Muscle of leg (tissue), 11 donors: ENCODE measurements around the gene NASP. TPM values are rescaled to one million over a fixed set of nuclear protein-coding genes. Genes with fewer than 3 reads are reported as not detected.
A peak's percentile ranks its signal among the peaks of the same experiment; 100 is the strongest.

Source experiments
- DNase-seq: peaks from one replicate; pipeline ENCODE4 v3.0.0; 2013
- H3K27ac ChIP-seq: one replicate; pipeline ENCODE4 v1.5.1; 2013; ENCODE audit warnings: mild to moderate bottlenecking, low read length, control low read depth
- H3K27me3 ChIP-seq: one replicate; pipeline ENCODE4 v1.6.1; 2013; ENCODE audit warnings: low read length; ENCODE audit not compliant: control insufficient read depth, insufficient read depth
- H3K36me3 ChIP-seq: one replicate; pipeline ENCODE4 v1.6.1; 2013; ENCODE audit warnings: low read length; ENCODE audit not compliant: control insufficient read depth, insufficient read depth
- H3K4me1 ChIP-seq: one replicate; pipeline ENCODE4 v1.6.1; 2013; ENCODE audit warnings: low read length; ENCODE audit not compliant: control insufficient read depth, insufficient read depth
- H3K4me3 ChIP-seq: one replicate; pipeline ENCODE4 v1.5.1; 2013; ENCODE audit warnings: low read length, control low read depth
- H3K9me3 ChIP-seq: replicated peaks from 2 replicates; pipeline ENCODE4 v1.6.1; 2013; ENCODE audit warnings: low read depth, low read length; ENCODE audit not compliant: control insufficient read depth
- WGBS: methylation state at CpG from one replicate; pipeline ENCODE4 v1.1.5; 2013; ENCODE audit warnings: missing lambda C conversion rate; ENCODE audit not compliant: insufficient coverage; 5-methylcytosine and 5-hydroxymethylcytosine counted together
- polyA plus RNA-seq, 8 donors: library from polyadenylated mRNA; unstranded; fragments of 120-200 nt; gene quantifications; one replicate each; pipeline versions ENCODE4 v1.2.1 to v1.2.3, GENCODE V29; 2013; ENCODE audit warnings: inconsistent platforms in 1 of 8, low replicate concordance in 1 of 8; ENCODE audit not compliant: insufficient read length in 8 of 8, insufficient read depth in 1 of 8
- total RNA-seq: library from RNA; stranded (reverse); fragments of 120-200 nt; gene quantifications from one replicate; pipeline ENCODE4 v1.2.4, GENCODE V29; 2013

Gene NASP
- total and polyA plus RNA-seq, 9 donors = 56.4 to 188 (median 158) TPM

GRCh38 chr1:45545019-45545493, 38.8 kb upstream of the NASP start:
- no peak overlapping the region for H3K4me3 ChIP-seq
- H3K27ac ChIP-seq = peak overlapping the region; percentile 17
- H3K4me1 ChIP-seq = peaks cover 4% of the 10 kb centered on the region
- no peaks in the 10 kb centered on the region for H3K36me3 ChIP-seq
- H3K9me3 ChIP-seq = no peaks in the 10 kb centered on the region
- no peak for DNase-seq
- H3K27me3 ChIP-seq = peaks cover 4% of the 10 kb centered on the region
- WGBS = 56% methylated on average over 4 of the region's 6 CpGs

GRCh38 chr1:45545553-45546310, 38.1 kb upstream of the NASP start:
- no peak for DNase-seq
- Histone ChIP-seq H3K27me3 (peaks cover 4% of the 10 kb centered on the region), H3K36me3 (no peaks in the 10 kb centered on the region), H3K27ac (no peak overlapping the region), H3K4me3 (no peak overlapping the region), H3K9me3 (no peaks in the 10 kb centered on the region), H3K4me1 (peaks cover 8% of the 10 kb centered on the region)
- WGBS = 60% methylated on average over 3 of the region's 7 CpGs

DNA sequence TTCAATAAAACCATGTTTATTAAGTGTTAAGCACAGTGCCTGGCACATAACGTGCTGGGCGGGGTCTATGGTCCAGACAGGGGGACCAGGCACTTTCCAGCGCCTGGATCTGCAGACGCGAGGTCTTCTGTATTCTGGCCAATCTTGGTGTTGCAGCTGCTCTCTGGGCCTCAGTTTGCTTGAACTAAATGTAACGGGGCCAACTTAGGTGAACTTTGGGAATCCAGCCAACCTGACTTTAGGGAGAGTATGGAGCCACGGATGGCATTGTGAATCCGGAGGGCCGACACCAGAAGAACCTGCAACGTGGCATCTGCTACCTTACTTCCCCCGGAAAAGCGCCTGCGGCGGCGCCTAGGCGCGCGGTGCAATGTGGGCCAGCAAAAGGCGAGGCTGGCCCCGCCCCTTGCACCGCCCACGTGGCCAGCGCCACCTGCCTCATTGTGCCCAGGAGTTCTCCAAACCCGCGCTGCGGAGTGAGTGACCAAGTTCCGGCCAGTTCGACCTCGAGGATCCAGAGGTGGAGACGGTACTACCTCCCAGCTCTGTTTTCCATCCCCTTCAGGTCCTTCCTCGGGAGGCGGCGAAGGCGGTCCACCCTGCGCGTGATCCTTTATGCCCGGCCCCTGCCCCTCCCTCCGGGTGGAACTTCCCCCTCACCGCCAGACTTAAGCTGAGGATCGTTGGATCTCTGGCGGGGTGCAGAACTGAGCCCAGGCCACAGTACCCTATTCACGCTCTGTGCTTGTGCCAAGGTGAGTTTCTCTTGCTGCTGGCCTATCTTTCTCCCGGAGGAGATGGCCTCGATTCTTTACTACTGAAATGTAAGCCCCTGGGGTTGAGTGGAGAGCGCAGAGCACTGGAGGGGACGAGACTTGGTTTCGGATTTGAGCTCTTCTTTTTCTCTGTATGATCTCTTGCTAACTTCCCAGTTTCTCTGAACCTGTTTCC, 33.2 kb upstream of the NASP start, which contains the start of gene AKR1A1:
Gene AKR1A1 (plus strand): TSS at position 426 of the 951 bp plus-strand sequence. CDS start 10,969 bp downstream, outside the sequence.
- Histone ChIP-seq H3K9me3 (no peaks in the 10 kb centered on the region), H3K27me3 (no peaks in the 10 kb centered on the region), H3K27ac (peak within 1 kb of the TSS; percentile 98), H3K4me1 (peaks cover 14% of the 10 kb centered on the region), H3K36me3 (peaks cover 19% of the 10 kb centered on the region), H3K4me3 (peak within 1 kb of the TSS; percentile 96)
- DNase-seq = peak; percentile 95
- WGBS = 1% methylated on average over 41 of the region's 47 CpGs

GRCh38 chr1:45551684-45552083, 32.2 kb upstream of the NASP start:
- peaks cover 14% of the 10 kb centered on the region for H3K4me1 ChIP-seq
- no CpG with 5 or more reads among the region's 3 CpGs for WGBS
- H3K27ac ChIP-seq = no peak overlapping the region
- H3K4me3 ChIP-seq = peak overlapping the region; percentile 96
- peaks cover 24% of the 10 kb centered on the region for H3K36me3 ChIP-seq
- no peak for DNase-seq
- no peaks in the 10 kb centered on the region for H3K27me3 ChIP-seq
- no peaks in the 10 kb centered on the region for H3K9me3 ChIP-seq

GRCh38 chr1:45552331-45552730, 31.5 kb upstream of the NASP start:
- no peak overlapping the region for H3K4me3 ChIP-seq
- peaks cover 14% of the 10 kb centered on the region for H3K4me1 ChIP-seq
- no peaks in the 10 kb centered on the region for H3K27me3 ChIP-seq
- peaks cover 27% of the 10 kb centered on the region for H3K36me3 ChIP-seq
- no peak overlapping the region for H3K27ac ChIP-seq
- no peak for DNase-seq
- 50% methylated on average over 1 of the region's 1 CpG for WGBS
- H3K9me3 ChIP-seq = no peaks in the 10 kb centered on the region

DNA sequence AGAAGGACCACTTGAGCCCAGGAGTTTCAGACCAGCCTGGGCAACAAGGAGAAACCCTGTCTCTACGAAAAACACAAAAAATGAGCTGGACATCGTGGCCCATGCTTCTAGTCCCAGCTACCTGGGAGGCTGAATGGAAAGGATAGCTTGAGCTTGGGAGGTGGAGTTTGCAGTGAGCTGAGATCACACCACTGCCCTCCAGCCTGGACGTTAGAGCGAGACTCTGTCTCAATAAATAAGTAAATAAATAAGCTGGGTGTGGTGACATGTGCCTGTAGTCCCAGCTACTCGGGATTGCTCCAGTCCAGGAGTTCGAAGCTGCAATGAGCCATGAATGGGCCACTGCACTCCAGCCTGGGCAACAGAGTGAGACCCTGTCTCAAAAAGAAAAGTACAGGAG, 29.6 kb upstream of the NASP start:
- Histone ChIP-seq H3K27me3 (no peaks in the 10 kb centered on the region), H3K27ac (no peak overlapping the region), H3K4me1 (peaks cover 14% of the 10 kb centered on the region), H3K36me3 (peaks cover 32% of the 10 kb centered on the region), H3K9me3 (no peaks in the 10 kb centered on the region), H3K4me3 (no peak overlapping the region)
- no peak for DNase-seq
- 79% methylated on average over 5 of the region's 6 CpGs for WGBS

- DNase-seq = no peak
- H3K9me3 ChIP-seq = no peaks in the 10 kb centered on the region
- no peak overlapping the region for H3K4me3 ChIP-seq
- H3K27me3 ChIP-seq = no peaks in the 10 kb centered on the region
- H3K4me1 ChIP-seq = no peaks in the 10 kb centered on the region
- peaks cover 48% of the 10 kb centered on the region for H3K36me3 ChIP-seq
- 83% methylated on average over 3 of the region's 3 CpGs for WGBS
- no peak overlapping the region for H3K27ac ChIP-seq
These were observed 26.4 kb upstream of the NASP start for GRCh38 chr1:45557422-45557944.

DNA sequence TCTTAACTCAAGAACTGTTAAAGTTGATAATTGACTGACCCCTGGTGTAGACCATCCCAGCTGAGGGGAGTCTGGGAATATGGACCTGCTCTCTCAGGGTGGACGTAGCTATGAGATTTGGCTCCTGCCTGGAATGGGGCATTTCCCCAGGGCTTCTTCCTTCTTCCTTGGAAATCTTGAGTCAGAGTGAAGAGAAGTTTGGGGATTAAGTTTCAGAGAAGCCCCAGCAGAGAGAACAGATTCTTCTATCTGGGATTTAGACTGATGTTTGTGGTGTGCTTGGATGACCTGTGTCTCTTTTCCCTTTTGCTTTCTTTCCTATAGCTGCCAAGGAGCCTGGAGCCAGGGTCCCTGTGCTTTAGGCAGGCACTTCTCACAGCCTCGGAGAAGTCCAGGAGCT, 20.0 kb upstream of the NASP start:
- 80% methylated on average over 1 of the region's 2 CpGs for WGBS
- H3K36me3 ChIP-seq = peaks cover 61% of the 10 kb centered on the region

DNA sequence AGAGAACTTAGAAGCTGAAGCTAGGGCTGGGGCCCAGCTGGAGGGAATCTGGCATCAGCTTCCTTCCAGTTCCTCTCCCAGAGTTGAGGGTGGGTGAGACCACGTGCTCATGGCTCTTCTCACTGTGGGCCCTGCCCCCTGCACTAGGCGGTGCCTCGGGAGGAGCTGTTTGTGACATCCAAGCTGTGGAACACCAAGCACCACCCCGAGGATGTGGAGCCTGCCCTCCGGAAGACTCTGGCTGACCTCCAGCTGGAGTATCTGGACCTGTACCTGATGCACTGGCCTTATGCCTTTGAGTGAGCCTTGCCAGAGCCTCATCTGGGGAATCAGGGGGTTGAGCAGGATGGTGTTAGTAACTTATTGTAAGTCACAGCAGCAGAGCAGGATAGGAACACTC, 17.1 kb upstream of the NASP start:
- WGBS = 47% methylated on average over 5 of the region's 5 CpGs
- peak; percentile 50 for DNase-seq
- Histone ChIP-seq H3K36me3 (peaks cover 66% of the 10 kb centered on the region), H3K27ac (no peak overlapping the region), H3K9me3 (no peaks in the 10 kb centered on the region), H3K27me3 (no peaks in the 10 kb centered on the region), H3K4me1 (no peaks in the 10 kb centered on the region), H3K4me3 (no peak overlapping the region)

More for the DNA sequence above, 20.0 kb upstream of the NASP start:
- H3K4me3 ChIP-seq = no peak overlapping the region
- DNase-seq = no peak
- H3K27me3 ChIP-seq = no peaks in the 10 kb centered on the region
- no peak overlapping the region for H3K27ac ChIP-seq
- H3K9me3 ChIP-seq = no peaks in the 10 kb centered on the region
- H3K4me1 ChIP-seq = no peaks in the 10 kb centered on the region

DNA sequence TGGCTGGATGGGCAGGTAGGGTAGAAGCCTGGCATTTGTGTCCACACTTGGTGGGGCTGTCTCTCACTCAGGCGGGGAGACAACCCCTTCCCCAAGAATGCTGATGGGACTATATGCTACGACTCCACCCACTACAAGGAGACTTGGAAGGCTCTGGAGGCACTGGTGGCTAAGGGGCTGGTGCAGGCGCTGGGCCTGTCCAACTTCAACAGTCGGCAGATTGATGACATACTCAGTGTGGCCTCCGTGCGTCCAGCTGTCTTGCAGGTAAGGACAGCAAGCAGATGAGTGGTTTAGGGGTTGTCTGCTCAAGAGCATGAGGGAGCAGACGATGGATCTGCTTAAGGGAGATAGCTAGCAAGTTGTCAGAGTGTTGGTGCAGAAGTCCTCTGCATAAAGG, 15.9 kb upstream of the NASP start:
- H3K36me3 ChIP-seq = peaks cover 55% of the 10 kb centered on the region
- H3K27ac ChIP-seq = no peak overlapping the region
- no peaks in the 10 kb centered on the region for H3K4me1 ChIP-seq
- 87% methylated on average over 5 of the region's 7 CpGs for WGBS
- H3K4me3 ChIP-seq = no peak overlapping the region
- no peak for DNase-seq
- no peaks in the 10 kb centered on the region for H3K27me3 ChIP-seq
- H3K9me3 ChIP-seq = no peaks in the 10 kb centered on the region
